Colonic mucosa (tissue), 4 donors: ENCODE measurements around the gene IGSF9. TPM values are rescaled to one million over a fixed set of nuclear protein-coding genes. Genes with fewer than 3 reads are reported as not detected.

Experiments
- DNase-seq: peaks from one replicate; pipeline ENCODE4 v3.0.0-alpha.2; 2020
- H3K27ac ChIP-seq: fragments of 200-600 bp; one replicate; pipeline ENCODE4 v1.8.0; 2021
- H3K27me3 ChIP-seq: fragments of 200-600 bp; one replicate; pipeline ENCODE4 v1.8.0; 2021
- H3K36me3 ChIP-seq: fragments of 200-600 bp; one replicate; pipeline ENCODE4 v1.8.0; 2021
- H3K4me1 ChIP-seq: fragments of 200-600 bp; one replicate; pipeline ENCODE4 v1.8.0; 2021; ENCODE audit warnings: mild to moderate bottlenecking
- H3K4me3 ChIP-seq: fragments of 200-600 bp; one replicate; pipeline ENCODE4 v1.8.0; 2021
- H3K9ac ChIP-seq, 2 donors: one replicate each; pipeline ENCODE4 v1.7.0; 2013; ENCODE audit warnings: control low read depth in 2 of 2, low read depth in 2 of 2, low read length in 2 of 2
- H3K9me3 ChIP-seq: fragments of 200-600 bp; one replicate; pipeline ENCODE4 v1.8.0; 2021
- intact Hi-C: fragments of 100-400 bp; cut with DNase I; formaldehyde crosslinking; loops from one replicate; pipeline ENCODE4 v1.14.1; 2022
- total RNA-seq, 2 donors: library from RNA; stranded (reverse); fragmentation: NEBNext Ultra II Directional in 1 of 2; extraction: Animal tissue kit (Norgen Biotek cat#: 25700) in 1 of 2; gene quantifications; one replicate each; pipeline ENCODE4 v1.2.1, GENCODE V29; 2021
- TF ChIP-seq, protein P1 (sequence below): fragments of 200-600 bp; IDR thresholded peaks from one replicate; pipeline ENCODE4 v1.8.0; 2022; ENCODE audit warnings: antibody characterized with exemption, mild to moderate bottlenecking
- donor health status: healthy.
- donor health status: DM: no; HTN: no; CAD: no.
- donor health status: DM: no; HTN: no; CAD: no.

IGSF9 gene
- total RNA-seq, 2 donors from 2014 or later, result 14.1 to 41.8 TPM

DNA sequence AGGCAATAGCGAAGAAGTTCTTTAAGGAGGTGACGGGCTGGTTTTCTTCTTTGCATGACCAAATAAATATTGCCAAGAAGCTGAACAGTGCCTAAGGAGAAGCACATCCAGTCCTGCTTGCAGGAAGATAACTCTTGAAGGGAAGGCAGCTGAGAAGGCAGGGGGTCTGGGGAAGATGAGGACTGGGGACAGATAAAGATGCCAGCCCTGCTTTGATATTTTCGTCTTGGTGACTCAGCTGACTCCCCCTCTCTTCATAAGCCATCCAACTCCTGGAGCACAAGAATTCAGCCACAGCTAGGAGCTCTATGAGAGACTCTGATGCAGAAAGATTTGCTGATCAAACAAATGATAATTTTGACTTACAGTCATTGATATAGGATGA lies 48.9 kb downstream of the IGSF9 start:
- no peaks in the 10 kb centered on the region for H3K4me1 ChIP-seq
- no peaks in the 10 kb centered on the region for H3K36me3 ChIP-seq
- TF ChIP-seq, protein P1, sequence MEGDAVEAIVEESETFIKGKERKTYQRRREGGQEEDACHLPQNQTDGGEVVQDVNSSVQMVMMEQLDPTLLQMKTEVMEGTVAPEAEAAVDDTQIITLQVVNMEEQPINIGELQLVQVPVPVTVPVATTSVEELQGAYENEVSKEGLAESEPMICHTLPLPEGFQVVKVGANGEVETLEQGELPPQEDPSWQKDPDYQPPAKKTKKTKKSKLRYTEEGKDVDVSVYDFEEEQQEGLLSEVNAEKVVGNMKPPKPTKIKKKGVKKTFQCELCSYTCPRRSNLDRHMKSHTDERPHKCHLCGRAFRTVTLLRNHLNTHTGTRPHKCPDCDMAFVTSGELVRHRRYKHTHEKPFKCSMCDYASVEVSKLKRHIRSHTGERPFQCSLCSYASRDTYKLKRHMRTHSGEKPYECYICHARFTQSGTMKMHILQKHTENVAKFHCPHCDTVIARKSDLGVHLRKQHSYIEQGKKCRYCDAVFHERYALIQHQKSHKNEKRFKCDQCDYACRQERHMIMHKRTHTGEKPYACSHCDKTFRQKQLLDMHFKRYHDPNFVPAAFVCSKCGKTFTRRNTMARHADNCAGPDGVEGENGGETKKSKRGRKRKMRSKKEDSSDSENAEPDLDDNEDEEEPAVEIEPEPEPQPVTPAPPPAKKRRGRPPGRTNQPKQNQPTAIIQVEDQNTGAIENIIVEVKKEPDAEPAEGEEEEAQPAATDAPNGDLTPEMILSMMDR, result no peak
- H3K9me3 ChIP-seq, result no peaks in the 10 kb centered on the region
- intact Hi-C loops, result no loop called here
- H3K4me3 ChIP-seq, result no peak overlapping the region
- H3K9ac ChIP-seq, result no peak overlapping the region
- DNase-seq, result no peak
- H3K27me3 ChIP-seq, result no peaks in the 10 kb centered on the region
- H3K27ac ChIP-seq, result peak overlapping the region; percentile 22

DNA sequence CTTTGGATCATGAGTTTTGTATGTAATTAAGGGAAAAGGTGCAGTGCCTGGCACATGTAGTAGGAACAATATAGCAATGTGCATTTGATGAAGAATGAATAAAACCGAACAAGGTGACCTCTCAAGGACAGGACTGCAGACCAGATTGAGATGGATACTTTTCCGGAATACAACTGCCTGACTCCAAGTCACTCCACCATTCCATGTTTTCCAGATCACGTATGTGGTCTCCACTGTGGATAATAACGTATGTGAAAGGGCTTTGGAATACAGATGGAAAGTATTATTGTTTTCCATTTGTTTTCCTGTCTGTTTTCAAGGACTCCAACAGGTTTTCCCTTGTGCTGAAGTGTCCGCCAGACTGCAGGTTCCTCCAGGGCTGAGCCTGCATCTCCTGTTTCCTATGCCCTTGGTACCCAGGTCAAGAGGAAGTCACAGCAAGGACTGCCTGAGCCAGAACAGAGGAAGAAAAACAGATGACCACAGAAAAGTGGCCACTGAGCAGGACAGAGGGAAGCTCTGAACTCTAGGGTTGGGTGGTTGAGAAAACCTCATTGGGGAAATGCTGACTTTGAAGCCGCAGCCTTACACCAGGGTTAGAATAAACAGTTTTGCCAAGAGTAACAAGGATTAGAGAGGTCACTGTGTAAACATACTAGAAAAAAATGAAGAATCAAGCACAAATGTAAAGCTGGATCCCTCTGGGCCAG lies 49.4 kb downstream of the IGSF9 start:
- intact Hi-C loops, result no loop called here
- H3K9ac ChIP-seq, result no peak overlapping the region
- TF ChIP-seq, protein P1, result no peak
- no peaks in the 10 kb centered on the region for H3K4me1 ChIP-seq
- H3K4me3 ChIP-seq, result no peak overlapping the region
- no peak for DNase-seq
- H3K27ac ChIP-seq, result peak overlapping the region; percentile 22
- H3K27me3 ChIP-seq, result no peaks in the 10 kb centered on the region
- no peaks in the 10 kb centered on the region for H3K9me3 ChIP-seq
- H3K36me3 ChIP-seq, result no peaks in the 10 kb centered on the region

DNA sequence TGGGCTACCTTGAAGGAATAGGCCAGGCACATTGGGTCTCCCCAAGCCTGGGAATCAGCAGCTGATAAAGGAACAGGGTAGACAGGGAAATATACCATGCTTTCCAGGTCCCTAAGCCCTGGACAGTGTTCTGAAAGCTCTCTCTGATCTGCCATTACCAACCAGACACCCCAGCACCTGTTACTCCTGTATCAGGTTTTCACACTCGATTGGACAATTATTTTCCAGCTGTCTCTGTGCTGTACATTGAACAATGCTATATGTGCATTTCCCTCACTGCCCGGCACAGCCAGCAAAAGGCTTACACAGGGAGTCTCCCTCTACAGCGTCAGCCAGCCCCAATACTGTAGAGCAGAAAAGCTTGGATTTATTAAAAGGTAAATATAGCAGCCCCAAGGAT lies 50.1 kb downstream of the IGSF9 start:
- Histone ChIP-seq H3K4me1 (no peaks in the 10 kb centered on the region), H3K9me3 (no peaks in the 10 kb centered on the region), H3K4me3 (no peak overlapping the region), H3K27ac (no peak overlapping the region), H3K9ac (no peak overlapping the region), H3K27me3 (no peaks in the 10 kb centered on the region), H3K36me3 (no peaks in the 10 kb centered on the region)
- DNase-seq, result no peak
- intact Hi-C loops, result no loop called here
- TF ChIP-seq, protein P1, result no peak

DNA sequence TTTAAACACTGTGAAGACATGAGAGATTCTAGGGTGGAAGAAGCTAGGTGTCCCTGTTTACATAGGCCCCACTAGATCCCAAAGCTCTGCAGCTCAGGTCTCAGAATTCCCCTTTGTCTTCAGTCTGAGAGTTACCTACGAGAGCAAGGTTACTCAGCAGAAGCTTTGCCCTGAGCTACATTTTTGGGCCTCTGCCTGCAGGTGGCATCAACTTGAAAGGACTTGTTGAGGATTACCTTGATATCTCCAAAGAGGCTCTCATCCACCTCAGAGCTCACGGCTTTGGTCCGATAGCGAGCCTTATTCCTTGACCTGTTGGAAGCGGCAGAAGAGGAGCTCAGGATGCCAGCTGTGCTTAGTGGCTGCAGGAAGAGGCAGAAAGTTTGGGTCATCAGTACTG lies 52.5 kb downstream of the IGSF9 start:
- TF ChIP-seq, protein P1, result peak; percentile 21
- intact Hi-C loops, result loop anchor here (5.0 kb wide), 3 partner anchors 44 to 114 kb away; partner anchors contain the start of gene DUSP23
- no peak for DNase-seq
- H3K4me3 ChIP-seq, result no peak overlapping the region
- H3K4me1 ChIP-seq, result no peaks in the 10 kb centered on the region
- H3K36me3 ChIP-seq, result no peaks in the 10 kb centered on the region
- no peaks in the 10 kb centered on the region for H3K27me3 ChIP-seq
- no peak overlapping the region for H3K27ac ChIP-seq
- no peak overlapping the region for H3K9ac ChIP-seq
- H3K9me3 ChIP-seq, result no peaks in the 10 kb centered on the region

DNA sequence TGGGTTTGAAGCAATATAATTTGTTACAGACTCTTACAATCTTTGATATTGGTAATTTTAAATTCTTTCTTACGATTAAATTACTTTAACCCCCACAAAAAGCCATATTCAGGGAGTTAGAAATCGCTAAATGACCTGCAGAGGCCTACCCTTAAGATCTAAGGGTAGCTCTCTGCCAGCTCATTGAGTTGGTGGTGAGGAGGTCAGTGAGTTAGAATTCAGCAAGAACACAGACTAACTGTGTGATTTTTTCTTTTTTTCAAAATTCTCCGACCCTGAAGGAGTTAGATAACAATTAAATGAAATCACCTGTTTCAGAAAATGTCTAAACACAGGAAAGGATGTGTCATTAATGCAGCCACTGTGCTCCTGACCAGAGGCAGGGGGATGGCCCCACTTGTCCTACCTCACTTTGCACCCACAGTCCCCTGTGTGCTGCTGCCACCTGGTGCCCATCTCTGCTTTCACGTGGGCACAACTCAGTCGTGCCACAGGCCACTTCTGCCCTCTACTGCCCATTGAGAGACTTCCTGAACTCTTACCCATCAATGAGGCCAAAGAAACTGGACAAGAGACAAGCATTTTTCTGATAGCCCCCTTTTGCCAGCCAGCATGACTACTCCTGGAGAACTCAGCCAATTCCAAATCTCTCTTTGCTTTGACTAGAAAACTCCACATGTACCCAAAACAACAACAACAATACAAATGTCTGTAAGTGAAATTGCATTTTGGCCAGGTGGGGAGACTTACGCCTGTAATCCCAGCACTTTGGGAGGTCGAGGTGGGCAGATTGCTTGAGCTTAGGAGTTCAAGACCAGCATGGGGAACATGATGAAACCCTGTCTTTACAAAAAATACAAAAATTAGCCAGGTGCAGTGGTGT lies 53.9 kb downstream of the IGSF9 start:
- Histone ChIP-seq H3K9ac (no peak overlapping the region), H3K4me1 (no peaks in the 10 kb centered on the region), H3K9me3 (no peaks in the 10 kb centered on the region), H3K36me3 (no peaks in the 10 kb centered on the region), H3K4me3 (no peak overlapping the region), H3K27me3 (no peaks in the 10 kb centered on the region), H3K27ac (no peak overlapping the region)
- intact Hi-C loops, result loop anchor here (1.0 to 5.0 kb wide), 4 partner anchors 46 to 116 kb away; partner anchors contain the start of gene DUSP23
- TF ChIP-seq, protein P1, result peak; percentile 93
- peak; percentile 89 for DNase-seq
